Measurements from ENCODE around the gene APLP2.
"Not testable (repeated sequence)": the region's sequence is repeated elsewhere in the genome, so short reads cannot be mapped to it uniquely, and the experiment has no call there.

Gene APLP2

DNA sequence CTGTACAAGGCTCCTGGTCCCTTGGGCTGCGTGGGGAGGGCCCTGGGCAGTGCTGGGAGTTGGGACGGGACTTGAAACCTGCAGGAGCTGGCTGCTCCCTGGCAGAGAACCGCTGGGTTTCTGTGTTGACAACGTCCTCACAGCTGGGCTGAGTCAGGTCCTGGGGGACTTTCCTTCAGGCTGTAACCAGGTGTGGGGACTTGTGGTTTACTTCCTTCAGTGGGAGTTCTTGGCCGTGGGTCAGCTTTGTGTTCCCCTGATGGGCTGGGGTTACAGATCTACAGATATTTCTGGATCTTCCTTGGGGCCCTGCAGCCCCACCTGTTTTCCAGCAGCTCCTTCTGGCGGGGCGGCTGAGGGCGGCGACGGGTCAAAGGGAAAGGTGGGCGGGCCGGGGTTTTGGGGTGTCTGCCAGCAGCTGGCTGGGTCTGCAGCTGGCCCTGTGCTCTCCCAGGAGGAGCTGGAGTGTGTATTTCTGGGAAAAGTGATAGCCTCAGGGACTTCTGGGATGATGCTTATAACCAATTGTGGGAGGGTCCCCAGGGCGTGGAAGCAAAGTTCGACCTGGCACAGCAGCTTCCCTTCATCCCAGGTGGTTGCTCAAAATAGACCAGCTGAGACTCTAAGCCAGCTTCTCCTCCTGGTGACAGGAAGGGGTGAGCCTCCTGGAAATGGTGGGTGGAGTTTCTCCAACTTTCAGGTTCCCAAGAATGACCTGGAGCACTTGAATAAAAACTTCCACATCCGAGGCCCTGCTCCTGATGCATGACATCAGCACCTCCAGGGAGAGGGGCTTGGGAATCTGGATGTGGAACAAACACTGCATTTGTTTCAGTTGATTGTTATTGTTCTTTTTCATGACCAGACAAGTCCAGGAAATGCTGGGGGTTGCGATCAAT lies 109.0 kb downstream of the APLP2 start:
- DNase-seq, result no peak

DNA sequence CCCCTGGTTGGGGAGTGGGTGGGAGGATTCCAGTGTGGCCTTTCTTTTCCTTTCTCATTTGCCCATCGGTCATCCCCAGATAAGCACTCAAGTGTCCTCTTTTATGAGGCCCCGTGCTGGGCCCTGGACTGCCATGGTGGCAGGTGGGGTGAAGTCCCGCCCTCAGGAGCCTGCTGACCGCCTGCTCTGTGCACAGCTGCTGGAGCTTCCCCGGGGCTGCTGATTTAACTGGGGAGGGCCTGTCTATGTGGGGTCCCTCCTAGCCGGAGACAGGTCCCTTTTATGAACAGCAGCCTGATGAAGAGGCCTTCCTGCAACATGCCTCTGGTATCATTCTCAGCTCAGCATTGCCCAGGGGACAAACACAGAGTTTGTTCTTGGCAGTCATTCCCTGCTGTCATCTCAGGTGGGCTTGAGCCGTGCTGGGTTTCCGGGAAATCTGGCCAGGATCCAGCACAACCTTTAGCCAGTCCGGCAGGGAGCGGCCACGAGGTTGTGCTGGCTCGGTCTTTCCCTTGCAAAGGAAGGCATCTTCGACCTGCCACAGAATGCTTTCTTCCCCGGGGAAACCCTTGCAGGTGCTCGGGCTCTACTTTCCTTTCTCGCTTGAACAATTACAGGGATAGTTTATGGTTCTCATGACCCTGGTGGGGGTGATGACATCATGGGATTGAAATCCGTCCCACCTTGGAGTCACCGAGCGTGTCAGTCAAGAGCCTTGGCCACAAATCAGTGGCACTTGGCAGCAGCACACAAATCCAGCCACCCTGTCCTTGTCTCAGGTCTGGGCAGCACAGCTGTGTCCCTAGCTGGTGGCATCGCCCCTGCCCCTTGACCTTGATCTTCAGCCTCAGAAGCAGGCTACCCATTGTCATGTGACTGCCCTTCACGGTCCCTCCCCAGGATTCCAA lies 110.0 kb downstream of the APLP2 start:
- no peak for DNase-seq

DNA sequence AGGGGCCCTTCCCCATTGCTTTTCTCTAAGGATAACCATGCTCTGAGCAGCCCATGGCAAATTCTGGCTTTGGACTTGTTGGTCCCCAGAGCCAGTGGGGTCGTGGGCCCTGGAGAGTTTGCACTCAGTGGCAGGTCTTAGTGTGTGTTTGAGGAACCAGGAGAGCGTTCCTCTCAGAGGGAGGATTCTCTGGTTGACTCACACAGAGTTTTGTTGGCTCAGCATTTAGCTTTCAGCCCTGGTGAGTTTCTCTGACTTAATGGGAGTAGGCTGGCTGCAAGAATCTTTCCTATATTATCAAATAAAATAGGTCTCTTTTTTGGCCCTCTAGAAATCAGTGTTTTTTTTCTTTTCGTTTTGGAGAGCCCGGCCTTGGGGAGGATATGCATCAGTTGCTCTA lies 110.8 kb downstream of the APLP2 start:
- no peak for DNase-seq

GRCh38 chr11:130180896-130181294 lies 111.2 kb downstream of the APLP2 start:
- DNase-seq, result no peak

- no peak for DNase-seq
Observed at GRCh38 chr11:130181295-130182272, 111.9 kb downstream of the APLP2 start.

DNA sequence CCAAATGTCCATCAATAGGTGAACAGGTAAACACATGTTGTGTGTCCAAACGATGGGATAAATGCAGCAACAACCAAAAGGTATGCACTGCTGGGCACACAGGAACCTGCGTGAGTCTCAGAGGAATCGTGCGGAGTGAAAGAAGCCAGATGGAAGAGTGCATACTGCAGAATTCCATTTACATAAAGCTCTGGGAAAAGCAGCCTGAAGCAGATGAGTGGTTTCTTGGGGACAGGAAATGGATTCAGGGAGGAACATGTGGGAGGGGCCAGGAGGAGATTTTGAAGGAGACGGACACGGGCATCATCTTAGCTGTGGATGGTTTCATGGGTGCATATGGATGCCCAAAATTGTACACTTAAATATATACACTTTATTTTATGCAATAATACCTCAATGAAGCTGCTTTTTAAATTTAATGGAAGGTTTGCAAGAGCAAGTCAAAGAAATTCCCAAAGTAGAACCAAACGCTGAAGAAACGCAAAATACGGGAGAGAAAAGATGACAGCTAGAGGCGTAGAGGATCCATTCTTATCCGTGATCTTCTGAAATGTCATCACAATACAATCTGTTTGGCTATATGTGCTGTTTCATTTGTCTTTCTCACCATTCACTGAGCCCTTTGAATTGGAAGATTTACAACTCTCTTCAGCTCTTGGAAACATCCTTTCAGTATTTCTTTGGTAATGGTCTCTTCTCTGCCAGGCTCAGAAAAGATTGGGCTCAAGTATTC lies 114.3 kb downstream of the APLP2 start:
- no peak for DNase-seq

GRCh38 chr11:130187096-130187495 lies 117.4 kb downstream of the APLP2 start:
- DNase-seq, result no peak

- DNase-seq, result no peak
Observed at GRCh38 chr11:130188047-130188446, 118.4 kb downstream of the APLP2 start.

- no peak for DNase-seq
Observed at GRCh38 chr11:130188585-130189347, 119.1 kb downstream of the APLP2 start.

- no peak for DNase-seq
Observed at GRCh38 chr11:130189492-130190210, 120.0 kb downstream of the APLP2 start.

DNA sequence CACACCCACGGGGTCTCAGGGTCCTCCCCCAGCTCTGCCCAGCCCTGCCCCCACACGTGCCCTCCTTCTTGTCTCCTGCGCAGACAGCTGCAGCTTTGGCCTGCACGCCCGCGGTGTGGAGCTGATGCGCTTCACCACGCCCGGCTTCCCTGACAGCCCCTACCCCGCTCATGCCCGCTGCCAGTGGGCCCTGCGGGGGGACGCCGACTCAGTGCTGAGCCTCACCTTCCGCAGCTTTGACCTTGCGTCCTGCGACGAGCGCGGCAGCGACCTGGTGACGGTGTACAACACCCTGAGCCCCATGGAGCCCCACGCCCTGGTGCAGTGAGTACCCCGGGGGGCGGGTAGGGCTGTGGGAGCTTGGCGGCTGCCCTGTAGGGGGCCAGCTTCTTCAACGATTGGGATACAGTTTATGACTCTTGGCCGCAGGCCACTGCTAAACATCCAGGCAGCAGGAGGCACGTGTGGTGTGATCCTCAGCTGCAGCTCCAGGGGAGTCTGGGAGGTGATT lies 120.7 kb downstream of the APLP2 start:
- no peak for DNase-seq

GRCh38 chr11:130191896-130192295 lies 122.2 kb downstream of the APLP2 start:
- DNase-seq, result no peak

DNA sequence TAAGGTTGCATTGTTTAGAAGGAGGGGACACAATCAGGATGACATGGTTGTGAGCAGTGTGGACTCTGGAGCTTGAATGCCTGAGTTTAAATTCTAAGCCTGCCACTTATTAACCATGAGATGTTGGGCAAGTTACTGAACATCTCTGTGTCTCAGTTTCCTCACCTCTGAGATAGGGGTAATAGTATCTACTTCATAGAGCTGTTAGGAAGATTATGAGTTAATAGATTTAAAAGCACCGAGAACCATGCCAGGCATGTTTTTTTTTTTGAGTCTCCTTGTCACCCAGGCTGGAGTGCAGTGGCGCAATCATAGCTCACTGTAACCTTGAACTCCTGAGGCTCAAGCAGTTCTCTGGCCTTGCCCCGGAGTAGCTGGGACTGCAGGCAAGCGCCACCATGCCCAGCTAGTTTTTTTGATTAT lies 123.2 kb downstream of the APLP2 start:
- DNase-seq, result no peak

DNA sequence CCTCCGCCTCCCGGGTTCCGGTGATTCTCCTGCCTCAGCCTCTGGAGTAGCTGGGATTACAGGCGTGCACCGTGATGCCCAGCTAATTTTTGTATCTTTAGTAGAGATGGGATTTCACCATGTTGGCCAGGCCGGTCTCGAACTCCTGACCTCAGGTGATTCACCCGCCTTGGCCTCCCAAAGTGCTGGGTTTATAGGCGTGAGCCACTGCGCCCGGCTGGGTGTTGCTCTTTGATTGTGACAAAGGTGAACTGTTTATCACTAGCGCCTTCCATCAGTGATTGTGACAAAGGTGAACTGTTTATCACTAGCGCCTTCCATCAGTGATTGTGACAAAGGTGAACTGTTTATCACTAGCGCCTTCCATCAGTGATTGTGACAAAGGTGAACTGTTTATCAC lies 123.9 kb downstream of the APLP2 start:
- DNase-seq, result not testable (repeated sequence)
